ENCODE measurements around the gene DDX25.

DNA sequence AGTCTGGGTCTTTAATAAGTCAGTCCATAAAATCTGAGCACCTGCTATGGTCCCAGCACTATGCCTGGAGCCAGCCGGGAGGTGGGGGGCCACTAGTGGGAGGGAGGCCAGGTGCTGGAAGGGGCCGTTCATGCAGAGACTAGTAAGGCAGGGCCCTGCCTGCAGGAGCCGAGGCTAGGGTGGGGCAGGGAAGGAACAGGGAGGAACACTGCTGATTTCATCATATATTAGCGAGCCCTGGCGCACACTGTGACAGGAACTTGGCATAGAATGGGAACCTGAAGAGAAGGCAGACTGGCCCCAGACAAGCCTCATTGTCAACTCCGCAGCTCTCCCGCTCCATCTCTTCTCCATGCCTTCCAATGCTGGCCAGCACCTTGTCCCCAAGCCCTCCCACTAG is 48.7 kb downstream of the DDX25 start:
- TF ChIP-seq, protein P1, sequence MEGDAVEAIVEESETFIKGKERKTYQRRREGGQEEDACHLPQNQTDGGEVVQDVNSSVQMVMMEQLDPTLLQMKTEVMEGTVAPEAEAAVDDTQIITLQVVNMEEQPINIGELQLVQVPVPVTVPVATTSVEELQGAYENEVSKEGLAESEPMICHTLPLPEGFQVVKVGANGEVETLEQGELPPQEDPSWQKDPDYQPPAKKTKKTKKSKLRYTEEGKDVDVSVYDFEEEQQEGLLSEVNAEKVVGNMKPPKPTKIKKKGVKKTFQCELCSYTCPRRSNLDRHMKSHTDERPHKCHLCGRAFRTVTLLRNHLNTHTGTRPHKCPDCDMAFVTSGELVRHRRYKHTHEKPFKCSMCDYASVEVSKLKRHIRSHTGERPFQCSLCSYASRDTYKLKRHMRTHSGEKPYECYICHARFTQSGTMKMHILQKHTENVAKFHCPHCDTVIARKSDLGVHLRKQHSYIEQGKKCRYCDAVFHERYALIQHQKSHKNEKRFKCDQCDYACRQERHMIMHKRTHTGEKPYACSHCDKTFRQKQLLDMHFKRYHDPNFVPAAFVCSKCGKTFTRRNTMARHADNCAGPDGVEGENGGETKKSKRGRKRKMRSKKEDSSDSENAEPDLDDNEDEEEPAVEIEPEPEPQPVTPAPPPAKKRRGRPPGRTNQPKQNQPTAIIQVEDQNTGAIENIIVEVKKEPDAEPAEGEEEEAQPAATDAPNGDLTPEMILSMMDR (IDR thresholded peaks at IDR 0.05): no peak
- no peak for TF ChIP-seq POLR2AphosphoS5 (IDR thresholded peaks at IDR 0.05)
